ENCODE results near the gene GRIN3B.

GRIN3B gene

GRCh38 chr19:1007399-1008251, 7.4 kb downstream of the GRIN3B start:
- DNase-seq (ENCODE audit: low read depth in 2 of 2): no peak

DNA sequence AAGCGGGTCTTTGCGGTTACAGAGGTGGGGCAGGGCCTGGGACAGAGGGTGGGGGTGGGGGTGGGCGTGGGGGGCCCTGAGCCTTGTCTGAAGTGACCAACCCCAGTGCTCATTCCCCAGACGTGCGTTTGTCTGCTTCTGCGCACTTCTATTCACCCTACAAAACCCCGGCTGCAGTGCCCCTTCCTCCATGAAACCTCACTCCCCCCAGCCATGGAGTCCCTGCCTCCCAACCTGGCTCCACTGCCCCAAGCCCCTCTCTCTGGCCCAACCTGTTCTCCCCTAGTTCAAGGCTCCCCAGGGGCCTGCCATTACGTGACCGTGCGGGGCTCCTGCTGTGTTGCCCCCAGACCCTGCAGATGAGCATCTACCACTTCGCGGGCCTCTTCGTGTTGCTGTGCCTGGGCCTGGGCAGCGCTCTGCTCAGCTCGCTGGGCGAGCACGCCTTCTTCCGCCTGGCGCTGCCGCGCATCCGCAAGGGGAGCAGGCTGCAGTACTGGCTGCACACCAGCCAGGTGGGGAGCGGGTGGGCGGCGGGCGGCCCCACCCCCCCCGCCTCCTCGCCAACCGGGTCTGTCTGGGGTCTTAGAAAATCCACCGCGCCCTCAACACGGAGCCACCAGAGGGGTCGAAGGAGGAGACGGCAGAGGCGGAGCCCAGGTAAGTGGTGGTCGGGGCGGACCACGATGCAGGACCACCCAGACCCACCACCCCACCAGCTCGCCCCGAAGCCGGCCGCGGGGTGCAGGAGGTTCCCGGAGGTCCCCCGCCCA, 8.2 kb downstream of the GRIN3B start:
- DNase-seq (ENCODE audit: low read depth in 2 of 2): no peak

- DNase-seq (ENCODE audit: low read depth in 2 of 2): no peak
Measured at GRCh38 chr19:1009041-1009980, 9.1 kb downstream of the GRIN3B start.

DNA sequence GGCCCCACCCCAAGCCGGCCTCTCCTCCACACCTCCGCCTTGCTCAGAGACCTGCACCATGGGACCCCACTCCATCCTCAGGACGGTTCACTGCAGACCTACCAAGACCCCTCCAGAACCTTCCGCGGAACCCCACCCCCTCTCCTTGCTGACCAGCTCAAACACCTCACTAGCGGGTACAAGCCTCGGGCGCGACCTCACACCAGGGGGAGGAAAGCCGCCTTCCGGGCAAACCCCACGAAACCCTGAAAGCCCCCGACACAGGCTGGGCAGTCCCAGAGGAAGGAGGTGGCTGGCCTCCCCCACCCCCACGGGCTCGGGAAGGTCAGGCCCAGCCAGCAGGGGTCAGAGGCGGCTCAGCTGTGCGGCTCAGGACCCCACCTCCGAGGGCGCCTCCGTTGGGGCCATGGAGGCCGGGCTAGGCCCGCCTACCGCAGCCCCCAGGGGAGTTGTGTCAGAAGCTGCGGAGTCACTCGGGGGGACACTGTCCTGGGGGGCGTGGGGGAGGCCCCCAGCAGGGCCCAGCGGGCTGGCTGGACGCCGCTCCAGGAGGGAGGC, 9.8 kb downstream of the GRIN3B start:
- DNase-seq (ENCODE audit: low read depth in 2 of 2): no peak

DNA sequence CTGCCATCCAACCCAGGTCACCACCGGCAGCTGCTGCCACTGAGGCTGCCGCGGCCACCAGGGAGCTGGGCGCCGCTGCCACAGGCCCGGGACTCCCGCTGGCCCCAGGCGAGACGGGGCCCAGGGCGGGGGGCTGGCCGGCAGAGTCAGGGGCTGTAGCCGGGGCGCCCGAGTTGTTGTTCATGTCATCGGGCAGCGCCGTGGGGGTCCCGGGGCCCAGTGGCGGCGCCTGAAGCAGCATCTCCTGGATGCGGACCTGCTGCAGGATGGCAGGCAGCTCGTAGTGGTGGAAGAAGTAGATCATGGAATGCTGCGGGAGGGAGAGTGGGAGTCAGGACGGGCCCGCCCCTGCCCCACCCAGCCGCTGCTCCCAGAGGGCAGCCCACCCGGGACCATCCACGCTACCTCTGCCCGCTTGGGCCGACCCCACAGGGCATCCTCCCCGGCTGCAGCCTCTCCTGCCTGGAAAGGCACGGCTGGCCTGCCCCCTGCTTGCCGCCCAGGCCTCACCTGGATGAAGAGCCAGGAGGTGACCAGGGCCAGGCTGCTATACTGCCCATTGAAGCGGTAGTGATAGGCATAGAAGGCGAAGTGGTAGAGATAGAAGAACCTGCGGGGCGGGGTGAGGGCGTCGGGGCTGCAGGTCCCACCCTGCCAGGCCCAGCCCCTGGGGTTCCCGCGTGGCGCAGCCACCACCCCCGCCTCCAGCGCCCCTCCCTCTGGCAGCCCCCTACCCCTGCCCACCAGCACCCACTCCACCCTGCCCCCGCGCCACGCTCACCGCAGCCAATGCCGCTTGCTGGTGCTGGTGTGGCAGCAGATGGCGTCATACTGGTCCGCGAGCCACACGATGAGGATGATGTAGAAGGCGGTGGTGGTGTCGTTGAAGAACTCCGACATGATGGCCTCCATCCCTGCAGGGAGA, 10.6 kb downstream of the GRIN3B start:
- no peak for DNase-seq (ENCODE audit: low read depth in 2 of 2)

GRCh38 chr19:1011831-1012333, 11.7 kb downstream of the GRIN3B start:
- no peak for DNase-seq (ENCODE audit: low read depth in 2 of 2)

GRCh38 chr19:1012334-1012733, 12.1 kb downstream of the GRIN3B start:
- no peak for DNase-seq (ENCODE audit: low read depth in 2 of 2)

DNA sequence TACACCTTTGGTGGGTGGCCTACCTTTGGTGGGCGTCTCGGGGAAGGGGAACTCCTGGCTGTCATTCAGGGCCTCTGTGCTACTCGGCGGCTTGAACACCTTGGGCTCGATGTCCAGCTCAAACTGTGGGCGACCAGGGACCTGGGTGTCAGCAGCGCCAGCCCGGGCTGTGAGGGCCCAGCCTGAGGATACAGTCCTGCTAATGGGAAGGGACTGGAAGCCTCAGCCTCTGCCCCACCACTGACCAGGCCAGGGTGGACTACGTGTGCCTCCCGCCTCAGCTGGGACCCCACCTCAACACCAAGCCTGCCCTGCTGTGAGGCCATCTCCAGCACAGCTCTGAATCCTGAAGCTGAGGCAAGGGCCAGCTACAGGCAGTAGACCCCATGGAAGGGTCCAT, 13.0 kb downstream of the GRIN3B start:
- no peak for DNase-seq (ENCODE audit: low read depth in 2 of 2)

DNA sequence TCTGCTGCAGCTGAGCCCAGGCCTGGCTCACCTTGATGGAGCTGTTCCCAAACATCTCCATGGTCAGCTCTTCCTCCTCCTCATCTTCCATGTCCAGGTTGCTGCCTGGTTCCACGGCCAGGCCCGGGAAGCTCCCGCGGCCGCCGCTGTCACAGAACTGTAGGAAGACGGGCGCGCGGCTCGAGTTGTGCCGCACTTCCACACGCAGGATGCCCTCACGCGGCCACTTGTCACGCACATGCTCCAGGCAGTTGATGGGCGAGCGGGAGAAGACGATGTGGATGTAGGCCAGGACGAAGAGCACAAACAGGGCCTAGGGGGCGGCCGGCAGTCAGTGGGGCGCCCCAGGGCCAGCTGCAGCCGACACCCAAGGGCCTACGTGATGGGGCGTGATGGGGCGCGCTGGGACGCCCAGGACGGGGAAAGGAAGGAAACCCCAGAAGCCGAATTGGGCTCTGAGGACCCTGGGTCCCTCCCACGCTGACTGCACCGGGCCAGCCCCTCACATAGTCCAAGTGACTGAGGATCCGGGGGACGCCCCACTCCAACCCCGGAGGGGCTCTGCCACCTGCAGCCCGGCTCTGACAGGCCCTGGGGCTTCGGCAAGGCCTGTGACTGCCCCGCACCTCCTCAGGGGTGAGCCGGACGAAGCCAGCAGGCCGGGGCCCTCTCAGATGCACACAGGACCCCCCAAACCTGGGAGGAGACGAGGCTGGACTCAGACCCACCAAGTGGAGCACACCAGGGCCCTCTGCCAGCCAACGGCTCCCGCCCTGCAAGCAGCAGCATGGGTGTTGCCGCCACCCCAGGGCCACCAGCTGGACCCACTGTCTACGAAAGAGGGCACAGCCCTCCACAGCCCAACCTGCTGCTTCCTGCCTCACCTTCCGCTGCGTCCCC, 14.2 kb downstream of the GRIN3B start:
- no peak for DNase-seq (ENCODE audit: low read depth in 2 of 2)

DNA sequence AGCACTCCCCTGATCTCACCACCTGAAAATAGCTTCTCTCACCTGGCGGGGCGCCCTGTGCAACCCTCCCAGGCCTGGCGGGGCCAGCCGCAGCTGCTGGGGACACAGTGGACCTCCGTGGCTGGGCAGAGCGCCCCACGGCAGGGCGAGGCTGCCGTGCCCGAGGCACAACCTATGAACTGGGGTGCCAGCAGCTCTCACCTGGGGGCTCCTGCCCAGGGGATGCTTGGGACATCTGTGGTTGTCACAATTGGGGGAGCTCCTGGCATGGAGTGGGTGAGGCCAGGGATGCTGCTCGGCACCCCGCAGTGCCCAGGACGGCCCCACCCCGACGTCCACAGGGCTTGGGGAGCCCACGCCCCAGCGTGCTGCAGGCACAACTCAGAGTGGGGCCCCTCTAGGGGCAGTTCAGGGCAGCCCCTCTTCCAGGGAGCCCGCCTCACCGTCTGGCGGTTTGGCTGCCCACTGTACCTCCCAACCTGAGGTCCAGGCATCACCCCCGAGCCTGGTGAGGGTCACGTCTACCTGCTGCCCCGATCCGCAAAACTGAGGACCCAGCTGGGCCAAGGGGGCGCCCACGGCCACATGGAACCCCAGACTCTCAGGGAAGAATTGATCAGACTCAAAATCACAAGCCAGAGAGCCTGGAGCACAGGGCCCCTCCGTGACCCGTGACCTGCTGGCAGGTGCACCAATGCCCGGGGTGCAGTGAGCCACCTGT, 15.0 kb downstream of the GRIN3B start:
- no peak for DNase-seq (ENCODE audit: low read depth in 2 of 2)

- DNase-seq (ENCODE audit: low read depth in 2 of 2): no peak
Measured at GRCh38 chr19:1015782-1016646, 15.8 kb downstream of the GRIN3B start.

- DNase-seq (ENCODE audit: low read depth in 2 of 2): no peak
Measured at GRCh38 chr19:1016647-1017114, 16.5 kb downstream of the GRIN3B start.

DNA sequence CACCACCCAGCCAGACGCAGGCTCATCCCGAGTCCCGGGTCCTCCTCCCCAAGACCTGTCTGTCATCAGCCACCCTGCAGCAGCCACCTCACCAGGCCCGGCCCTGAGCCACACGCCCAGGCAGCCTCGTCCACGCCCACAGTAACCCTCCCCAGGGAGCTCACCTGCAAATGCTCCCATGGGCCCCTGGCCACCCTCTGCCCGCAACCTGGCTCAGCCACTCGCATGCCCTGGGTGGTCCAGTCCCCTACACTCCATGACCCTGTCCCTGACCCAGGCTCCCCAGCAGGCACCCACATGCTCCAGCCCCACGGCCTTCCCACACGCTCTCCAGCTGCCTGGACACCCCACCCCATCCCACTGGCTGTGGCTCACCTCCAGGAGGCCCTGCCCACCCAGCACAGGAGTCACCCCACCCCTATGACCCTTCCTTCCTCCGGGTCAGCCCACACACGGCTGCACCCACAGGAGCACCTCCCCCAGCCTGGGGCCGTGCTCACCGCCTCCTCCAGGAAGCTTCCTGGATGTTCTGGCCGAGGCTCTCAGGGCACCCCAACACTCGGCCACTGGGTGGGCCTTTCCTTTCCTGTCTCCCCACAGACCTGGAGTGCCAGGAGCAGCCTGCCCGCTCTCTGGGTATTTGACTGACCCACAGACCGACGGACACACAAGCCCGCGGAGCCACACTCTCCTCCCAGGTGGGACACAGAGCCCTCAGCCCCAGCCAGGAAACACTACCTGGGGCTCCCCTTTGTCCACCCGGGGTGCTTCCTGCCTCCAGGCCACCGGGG, 17.1 kb downstream of the GRIN3B start:
- DNase-seq (ENCODE audit: low read depth in 2 of 2): no peak

- DNase-seq (ENCODE audit: low read depth in 2 of 2): no peak
Measured at GRCh38 chr19:1017906-1018305, 17.7 kb downstream of the GRIN3B start.

DNA sequence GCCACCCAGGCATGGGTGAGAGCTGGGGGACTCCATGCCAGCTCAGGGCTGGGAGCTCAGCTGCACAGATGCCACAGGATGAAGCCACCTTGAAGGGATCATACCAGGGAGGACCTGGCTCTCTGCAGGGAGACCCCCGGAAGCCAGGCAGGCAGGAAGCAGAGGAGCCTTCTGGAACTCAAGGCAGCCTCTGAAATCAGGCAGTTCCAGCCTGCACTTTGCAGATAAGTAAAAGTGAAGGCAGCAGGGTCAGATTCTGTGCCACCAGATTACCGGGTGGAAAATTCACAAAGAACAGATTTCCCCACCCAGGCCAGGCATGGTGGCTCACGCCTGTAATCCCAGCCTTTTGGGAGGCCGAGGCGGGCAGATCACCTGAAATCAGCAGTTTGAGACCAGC, 18.2 kb downstream of the GRIN3B start:
- DNase-seq (ENCODE audit: low read depth in 2 of 2): no peak

DNA sequence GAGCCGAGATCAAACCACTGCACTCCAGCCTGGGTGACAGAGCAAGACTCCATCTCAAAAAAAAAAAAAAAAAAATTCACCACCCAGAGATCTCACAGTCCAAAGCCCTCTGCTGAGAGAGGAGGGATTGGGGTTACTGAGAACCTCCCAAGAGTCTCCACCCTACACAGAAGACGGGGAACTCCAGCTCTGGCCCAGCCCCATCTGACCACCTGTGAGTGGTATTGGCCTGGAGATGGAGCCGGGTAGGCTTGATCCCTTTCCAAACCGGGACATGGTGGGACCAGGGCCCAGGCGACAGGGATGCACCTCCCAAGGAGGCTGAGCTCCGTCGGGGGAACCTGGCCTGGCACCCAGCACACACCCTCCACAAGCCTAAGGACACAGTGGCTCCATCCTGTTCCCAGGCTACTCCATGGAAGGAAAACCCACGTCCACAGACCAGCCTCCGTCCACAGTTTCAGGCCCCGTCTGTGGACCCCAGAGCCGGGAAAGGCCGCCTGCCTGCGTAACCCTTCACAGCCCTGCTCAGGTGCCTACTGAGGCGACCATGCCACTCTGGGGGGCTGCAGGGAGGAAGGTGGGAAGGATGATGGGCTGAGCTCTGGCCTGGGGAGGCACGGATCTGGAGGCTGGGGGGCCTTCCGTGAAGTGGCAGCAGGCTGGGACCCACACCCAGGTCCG, 18.9 kb downstream of the GRIN3B start:
- no peak for DNase-seq (ENCODE audit: low read depth in 2 of 2)
